Neuronal stem cell (in vitro differentiated cells): ENCODE results near the gene IFT88.
A peak's percentile ranks its signal among the peaks of the same experiment; 100 is the strongest.

Source experiments
- DNase-seq: peaks from one replicate; pipeline ENCODE4 v3.0.0-alpha.2; 2013; ENCODE audit warnings: low spot score
- H2AFZ ChIP-seq: one replicate; pipeline ENCODE4 v1.6.1; 2013; ENCODE audit warnings: mild to moderate bottlenecking, low read length, inconsistent platforms
- H2AK5ac ChIP-seq: 2 replicates; pipeline ENCODE4 v1.6.1; 2013; ENCODE audit warnings: low read depth, mild to moderate bottlenecking, inconsistent platforms, low read length, moderate library complexity, mixed read lengths
- H2BK120ac ChIP-seq: 2 replicates; pipeline ENCODE4 v1.6.1; 2013; ENCODE audit warnings: low read depth, mild to moderate bottlenecking, inconsistent platforms, low read length, moderate library complexity, mixed read lengths
- H2BK12ac ChIP-seq: one replicate; pipeline ENCODE4 v1.6.1; 2013; ENCODE audit warnings: low read length, inconsistent platforms
- H2BK15ac ChIP-seq: 2 replicates; pipeline ENCODE4 v1.6.1; 2013; ENCODE audit warnings: mild to moderate bottlenecking, low read length, inconsistent platforms, mixed read lengths
- H2BK5ac ChIP-seq: one replicate; pipeline ENCODE4 v1.6.1; 2013; ENCODE audit warnings: inconsistent platforms, mild to moderate bottlenecking, low read length, moderate library complexity
- H3K14ac ChIP-seq: one replicate; pipeline ENCODE4 v1.6.1; 2013; ENCODE audit warnings: low read length, inconsistent platforms
- H3K18ac ChIP-seq: 2 replicates; pipeline ENCODE4 v1.6.1; 2013; ENCODE audit warnings: low read length, inconsistent platforms
- H3K23ac ChIP-seq: 2 replicates; pipeline ENCODE4 v1.6.1; 2013; ENCODE audit warnings: low read depth, mild to moderate bottlenecking, mixed read lengths, low read length, inconsistent platforms; ENCODE audit not compliant: poor library complexity
- H3K27ac ChIP-seq: replicated peaks from 3 replicates; pipeline ENCODE4 v1.5.1; 2013; ENCODE audit warnings: low read length, inconsistent platforms
- H3K27me3 ChIP-seq, 3 experiments: 2 replicates each; pipeline ENCODE4 v1.6.1; 2013; ENCODE audit warnings: low read length in 3 of 3, mild to moderate bottlenecking in 2 of 3, inconsistent platforms in 1 of 3, low read depth in 1 of 3, mixed read lengths in 1 of 3, moderate library complexity in 1 of 3; ENCODE audit not compliant: control insufficient read depth in 3 of 3, insufficient read depth in 3 of 3
- H3K36me3 ChIP-seq, 2 donors: replicated peaks in 1 of 2; 2 replicates each; pipeline ENCODE4 v1.6.1; 2013; ENCODE audit warnings: low read length in 2 of 2; ENCODE audit not compliant: control insufficient read depth in 2 of 2, insufficient read depth in 2 of 2
- H3K4ac ChIP-seq: 2 replicates; pipeline ENCODE4 v1.6.1; 2013; ENCODE audit warnings: inconsistent platforms, mild to moderate bottlenecking, low read length, moderate library complexity
- H3K4me1 ChIP-seq, 2 donors: 1 replicate in 1 of 2; 2 replicates in 1 of 2; pipeline ENCODE4 v1.6.1; 2013; ENCODE audit warnings: low read length in 2 of 2, low read depth in 1 of 2; ENCODE audit not compliant: control insufficient read depth in 2 of 2, insufficient read depth in 1 of 2
- H3K4me2 ChIP-seq: one replicate; pipeline ENCODE4 v1.6.1; 2013; ENCODE audit warnings: mild to moderate bottlenecking, low read length, inconsistent platforms; ENCODE audit not compliant: insufficient read depth, poor library complexity, severe bottlenecking
- H3K4me3 ChIP-seq, 2 donors: 2 replicates each; pipeline ENCODE4 v1.5.1; 2013; ENCODE audit warnings: low read length in 2 of 2, mild to moderate bottlenecking in 2 of 2, inconsistent platforms in 1 of 2, moderate library complexity in 1 of 2
- H3K79me1 ChIP-seq: one replicate; pipeline ENCODE4 v1.6.1; 2013; ENCODE audit warnings: low read depth, mild to moderate bottlenecking, inconsistent platforms, low read length, moderate library complexity
- H3K9ac ChIP-seq: one replicate; pipeline ENCODE4 v1.6.1; 2013; ENCODE audit warnings: mild to moderate bottlenecking, low read depth, low read length, inconsistent platforms; ENCODE audit not compliant: poor library complexity
- H3K9me3 ChIP-seq, 2 donors: replicated peaks in 1 of 2; 2 replicates each; pipeline versions ENCODE3 to v1.6.1; 2013; ENCODE audit warnings: low read length in 2 of 2, mild to moderate bottlenecking in 2 of 2, inconsistent platforms in 1 of 2, low read depth in 1 of 2, mixed read lengths in 1 of 2, moderate library complexity in 1 of 2; ENCODE audit not compliant: control insufficient read depth in 2 of 2, insufficient read depth in 1 of 2
- H4K8ac ChIP-seq: one replicate; pipeline ENCODE4 v1.6.1; 2013; ENCODE audit warnings: low read depth, mild to moderate bottlenecking, inconsistent platforms, low read length, moderate library complexity
- H4K91ac ChIP-seq: one replicate; pipeline ENCODE4 v1.6.1; 2013; ENCODE audit warnings: low read length, low read depth, mild to moderate bottlenecking, inconsistent platforms; ENCODE audit not compliant: poor library complexity
- WGBS, 2 donors: extraction: QIAGEN DNeasy Blood & Tissue Kit; methylation state at CpG; one replicate each; pipeline ENCODE4 v1.1.7; 2013; ENCODE audit warnings: missing lambda C conversion rate in 2 of 2, mixed read lengths in 1 of 2; ENCODE audit not compliant: insufficient read length in 2 of 2, insufficient replicate concordance in 1 of 2; ENCODE audit errors: extremely low coverage in 2 of 2; 5-methylcytosine and 5-hydroxymethylcytosine counted together

The IFT88 gene

DNA sequence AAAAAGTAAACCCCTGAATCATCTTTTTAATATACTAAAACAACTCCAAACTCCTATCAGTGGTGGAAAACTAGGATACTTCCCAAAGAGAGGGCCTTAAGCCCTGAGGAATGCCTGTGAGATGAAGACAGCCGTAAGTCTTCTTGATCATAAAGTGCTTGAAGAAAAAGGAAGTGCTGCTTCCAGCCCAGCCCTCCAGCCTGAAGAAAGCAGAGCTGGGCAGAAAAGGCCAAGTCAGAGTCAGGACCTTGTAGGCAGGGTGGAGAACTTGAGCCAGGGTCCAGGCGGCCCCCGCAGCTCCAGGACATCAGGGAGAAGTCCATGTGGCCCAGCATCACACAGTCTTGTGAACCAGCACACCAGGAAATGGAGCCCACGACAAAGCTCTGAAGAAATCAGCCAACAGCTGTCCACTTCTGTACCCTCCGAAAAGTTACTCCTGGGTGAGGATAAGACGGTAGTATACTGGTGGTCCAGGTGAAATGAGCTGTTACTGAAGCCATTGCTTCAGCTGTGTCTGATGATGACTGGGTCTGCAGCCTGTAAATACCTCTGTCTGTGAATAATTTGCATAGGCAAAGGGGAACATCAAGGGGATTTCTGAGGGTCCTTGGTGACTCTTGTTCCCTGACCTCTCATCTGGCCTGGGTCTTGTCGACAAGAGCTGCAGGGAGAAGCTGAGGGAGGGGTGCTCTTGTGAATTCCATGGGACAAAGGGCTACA, 22.6 kb upstream of the IFT88 start:
- H3K27ac ChIP-seq: no peak overlapping the region
- H2AK5ac ChIP-seq: no peak overlapping the region
- peaks cover 0 to 12% (median 0%) of the 10 kb centered on the region in 3 experiments for H3K27me3 ChIP-seq
- H2BK12ac ChIP-seq: no peak overlapping the region
- no peak overlapping the region for H3K9ac ChIP-seq
- no CpG with 5 or more reads among the region's 7 CpGs for WGBS, 2 donors
- no peak overlapping the region for H2BK5ac ChIP-seq
- no peak overlapping the region for H3K4ac ChIP-seq
- peaks cover 2 to 3% of the 10 kb centered on the region in 2 donors for H3K4me1 ChIP-seq
- no peak overlapping the region for H2BK120ac ChIP-seq
- H4K8ac ChIP-seq: no peak overlapping the region
- H3K4me2 ChIP-seq: no peak overlapping the region
- no peaks in the 10 kb centered on the region for H3K79me1 ChIP-seq
- no peak for DNase-seq
- H3K36me3 ChIP-seq: no peaks in the 10 kb centered on the region
- H4K91ac ChIP-seq: no peak overlapping the region
- no peak overlapping the region for H3K23ac ChIP-seq
- no peaks in the 10 kb centered on the region for H3K9me3 ChIP-seq
- peak overlapping the region; percentile 21 for H3K14ac ChIP-seq
- no peak overlapping the region for H2BK15ac ChIP-seq
- H3K18ac ChIP-seq: peak overlapping the region; percentile 64
- no peak overlapping the region for H2AFZ ChIP-seq
- no peak overlapping the region for H3K4me3 ChIP-seq

DNA sequence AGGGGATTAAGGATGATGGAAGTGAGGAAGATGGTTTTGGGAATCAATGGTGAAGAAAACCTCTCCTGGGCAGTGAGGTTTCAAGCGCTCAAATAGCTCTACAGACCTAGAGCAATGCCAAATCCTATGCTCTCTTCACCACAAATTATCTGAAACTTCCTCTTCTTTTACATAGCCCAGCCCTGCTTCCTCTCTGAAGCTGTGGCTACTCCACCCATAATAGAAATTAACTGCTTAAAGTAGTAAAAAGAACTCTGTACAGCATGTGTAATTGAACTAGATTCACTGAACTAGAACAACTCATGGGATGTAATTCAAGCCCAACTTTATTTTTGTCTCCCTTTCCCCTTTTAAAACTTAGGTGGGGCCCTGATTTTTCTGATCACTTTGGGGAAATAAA, 20.4 kb upstream of the IFT88 start:
- Histone ChIP-seq H4K91ac (no peak overlapping the region), H3K9ac (no peak overlapping the region), H2BK5ac (no peak overlapping the region), H3K9me3 (no peaks in the 10 kb centered on the region), H2BK120ac (no peak overlapping the region), H2AFZ (no peak overlapping the region), H3K4ac (no peak overlapping the region), H3K27ac (no peak overlapping the region), H3K4me3 (no peak overlapping the region), H3K36me3 (no peaks in the 10 kb centered on the region), H3K79me1 (no peaks in the 10 kb centered on the region), H2BK12ac (no peak overlapping the region), H3K4me2 (no peak overlapping the region), H4K8ac (no peak overlapping the region), H2AK5ac (no peak overlapping the region), H3K27me3 (peaks cover 0 to 14% (median 0%) of the 10 kb centered on the region in 3 experiments), H3K18ac (no peak overlapping the region), H2BK15ac (no peak overlapping the region), H3K4me1 (peaks cover 2 to 3% of the 10 kb centered on the region in 2 donors), H3K23ac (no peak overlapping the region), H3K14ac (no peak overlapping the region)
- no peak for DNase-seq
- WGBS, 2 donors: no CpG with 5 or more reads among the region's 1 CpG

DNA sequence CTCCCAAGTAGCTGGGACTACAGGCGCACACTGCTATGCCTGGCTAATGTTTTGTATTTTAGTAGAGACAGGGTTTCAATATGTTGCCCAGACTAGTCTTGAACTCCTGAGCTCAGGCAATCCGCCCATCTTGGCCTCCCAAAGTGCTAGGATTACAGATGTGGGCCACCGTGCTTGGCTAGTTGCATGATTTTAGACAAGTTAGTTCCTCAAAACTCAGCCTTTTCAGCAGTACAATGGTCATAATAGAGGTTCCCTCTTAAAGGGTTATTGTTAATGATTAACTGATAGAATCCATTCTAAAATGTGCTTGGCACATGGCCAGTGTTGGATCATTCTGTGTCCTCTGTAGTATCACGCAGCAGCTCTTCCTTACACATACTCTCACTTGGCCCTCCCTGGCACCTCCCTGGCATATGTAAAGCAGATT, 19.5 kb upstream of the IFT88 start:
- H3K4me3 ChIP-seq: no peak overlapping the region
- no peak overlapping the region for H2BK12ac ChIP-seq
- no peak overlapping the region for H2AK5ac ChIP-seq
- H4K91ac ChIP-seq: no peak overlapping the region
- H2AFZ ChIP-seq: no peak overlapping the region
- peaks cover 0 to 14% (median 0%) of the 10 kb centered on the region in 3 experiments for H3K27me3 ChIP-seq
- H3K9ac ChIP-seq: no peak overlapping the region
- DNase-seq: no peak
- no peak overlapping the region for H2BK15ac ChIP-seq
- H3K18ac ChIP-seq: no peak overlapping the region
- WGBS, 2 donors: no CpG with 5 or more reads among the region's 4 CpGs
- no peak overlapping the region for H3K4me2 ChIP-seq
- no peaks in the 10 kb centered on the region for H3K79me1 ChIP-seq
- no peaks in the 10 kb centered on the region for H3K9me3 ChIP-seq
- H4K8ac ChIP-seq: no peak overlapping the region
- H3K4ac ChIP-seq: no peak overlapping the region
- no peak overlapping the region for H3K14ac ChIP-seq
- H3K4me1 ChIP-seq: peaks cover 2 to 3% of the 10 kb centered on the region in 2 donors
- no peak overlapping the region for H3K27ac ChIP-seq
- H3K36me3 ChIP-seq: no peaks in the 10 kb centered on the region
- no peak overlapping the region for H2BK5ac ChIP-seq
- no peak overlapping the region for H2BK120ac ChIP-seq
- no peak overlapping the region for H3K23ac ChIP-seq

DNA sequence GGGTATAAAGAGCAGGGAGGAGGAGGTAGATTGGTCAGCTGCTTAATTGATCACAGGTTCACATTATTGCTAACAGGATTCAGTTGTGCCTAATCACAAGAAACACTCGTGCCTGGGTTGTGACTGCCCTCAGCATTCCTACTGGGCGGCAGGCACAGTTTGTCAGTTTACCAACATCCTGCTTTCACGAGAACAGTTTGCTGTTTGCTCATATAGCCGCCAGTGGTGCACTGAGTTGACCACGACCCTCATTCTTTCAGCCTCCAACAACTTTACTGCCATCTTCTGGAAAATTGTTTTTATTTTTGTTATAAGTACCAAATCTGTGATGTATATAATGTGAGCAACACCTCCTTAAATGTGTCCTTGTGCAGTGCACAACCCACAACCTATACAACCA, 16.2 kb upstream of the IFT88 start:
- Histone ChIP-seq H2BK120ac (no peak overlapping the region), H3K18ac (no peak overlapping the region), H3K4me3 (no peak overlapping the region), H3K4me2 (no peak overlapping the region), H3K36me3 (no peaks in the 10 kb centered on the region), H4K91ac (no peak overlapping the region), H2AFZ (no peak overlapping the region), H3K4ac (no peak overlapping the region), H3K27me3 (peaks cover 0 to 14% (median 0%) of the 10 kb centered on the region in 3 experiments), H4K8ac (no peak overlapping the region), H3K4me1 (peaks cover 0 to 10% of the 10 kb centered on the region in 2 donors), H2BK15ac (no peak overlapping the region), H3K27ac (no peak overlapping the region), H3K23ac (no peak overlapping the region), H3K9ac (no peak overlapping the region), H3K9me3 (no peaks in the 10 kb centered on the region), H3K14ac (no peak overlapping the region), H2AK5ac (no peak overlapping the region), H2BK5ac (no peak overlapping the region), H3K79me1 (no peaks in the 10 kb centered on the region), H2BK12ac (no peak overlapping the region)
- DNase-seq: no peak
- no CpG with 5 or more reads among the region's 5 CpGs for WGBS, 2 donors
